ENCODE results near the gene ERMP1.

- TF ChIP-seq POLR2A (IDR thresholded peaks at IDR 0.05; ENCODE audit: low read depth, low read length): no peak
- no peak for TF ChIP-seq TAF1 (IDR thresholded peaks at IDR 0.05; ENCODE audit: borderline replicate concordance, low read depth, low read length)
These were observed 19.1 kb downstream of the ERMP1 start for GRCh38 chr9:5813824-5814223.

All from GM12892 (cell line).